Urinary bladder (tissue), 4 donors: Measurements from ENCODE around the gene ST6GALNAC6. TPM values are rescaled to one million over a fixed set of nuclear protein-coding genes. Genes with fewer than 3 reads are reported as not detected.
A peak's percentile ranks its signal among the peaks of the same experiment; 100 is the strongest.
"Not testable (repeated sequence)": the region's sequence is repeated elsewhere in the genome, so short reads cannot be mapped to it uniquely, and the experiment has no call there.

Experiments
- DNase-seq: peaks from one replicate; pipeline ENCODE4 v3.0.0-alpha.2; 2015; ENCODE audit errors: extremely low spot score
- H3K27ac ChIP-seq: one replicate; pipeline ENCODE4 v1.5.1; 2013; ENCODE audit warnings: low read depth, mild to moderate bottlenecking, moderate library complexity
- H3K36me3 ChIP-seq: one replicate; pipeline ENCODE4 v1.6.1; 2013; ENCODE audit warnings: mild to moderate bottlenecking, moderate library complexity; ENCODE audit not compliant: insufficient read depth
- H3K4me1 ChIP-seq: one replicate; pipeline ENCODE4 v1.6.1; 2013; ENCODE audit warnings: mild to moderate bottlenecking, moderate library complexity; ENCODE audit not compliant: insufficient read depth
- H3K4me3 ChIP-seq: one replicate; pipeline ENCODE4 v1.5.1; 2013; ENCODE audit warnings: low read depth, low read length
- WGBS: extraction: QIAGEN DNeasy Blood & Tissue Kit; methylation state at CpG from one replicate; pipeline ENCODE4 v1.1.7; 2013; 5-methylcytosine and 5-hydroxymethylcytosine counted together
- polyA plus RNA-seq: library from polyadenylated mRNA; stranded (reverse); fragments of 200-250 nt; gene quantifications from one replicate; pipeline ENCODE4 v1.2.3, GENCODE V29; 2013
- total RNA-seq: library from RNA; depleted of rRNA; stranded (reverse); fragments of >200 nt; gene quantifications from one replicate; pipeline ENCODE4 v1.2.3, GENCODE V29; 2014
- donor health status: healthy with polysubstance abuse.
- donor health status: healthy.

ST6GALNAC6 gene
- total and polyA plus RNA-seq, 2 donors: 17.7 to 105 TPM

DNA sequence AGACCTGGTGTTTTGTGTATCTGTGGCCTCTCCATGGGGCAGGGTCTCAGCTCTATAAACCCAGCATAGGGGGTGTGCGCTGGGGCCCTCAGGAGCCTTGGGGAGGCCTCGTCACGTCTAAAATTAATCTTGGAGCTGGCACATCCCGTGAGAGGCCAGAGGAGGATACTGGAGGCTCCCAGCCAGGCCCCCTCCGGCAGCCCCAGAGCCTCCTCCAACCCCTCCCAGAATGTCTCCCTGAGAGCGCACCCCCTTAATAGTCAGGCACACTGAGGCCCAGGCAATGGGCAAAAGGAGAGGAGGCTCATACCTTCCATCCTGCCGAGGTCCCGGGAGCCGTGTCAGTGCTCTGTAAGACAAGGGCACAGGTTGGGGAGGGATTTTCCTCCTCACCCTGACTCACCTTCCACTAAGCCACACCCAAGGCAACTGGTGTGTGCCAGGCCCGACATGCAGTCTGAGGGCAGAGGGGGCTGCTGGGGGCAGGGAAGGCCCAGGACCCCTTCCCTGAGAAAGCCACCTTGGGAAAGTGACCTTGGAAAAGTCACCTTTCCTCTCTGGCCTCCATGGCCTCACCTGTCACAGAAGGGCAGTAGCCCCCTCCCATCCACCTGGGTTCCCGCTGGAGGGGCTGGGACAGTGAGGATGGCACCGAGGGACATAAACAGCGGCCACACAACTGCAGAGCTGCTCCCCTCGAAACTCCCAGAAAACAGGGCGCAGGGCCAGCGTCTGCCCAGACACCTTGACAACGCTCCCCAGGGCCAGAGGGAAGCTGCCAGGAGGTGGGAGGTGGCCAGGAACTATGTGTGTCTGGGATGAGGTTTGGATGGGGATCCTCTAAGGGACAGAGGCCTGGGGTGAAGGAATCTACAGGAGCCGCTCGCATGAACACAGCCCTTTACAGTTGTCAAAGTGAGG, 24.8 kb downstream of the ST6GALNAC6 start:
- DNase-seq: no peak
- H3K36me3 ChIP-seq: no peaks in the 10 kb centered on the region
- 71% methylated on average over 19 of the region's 19 CpGs for WGBS
- no peak overlapping the region for H3K4me3 ChIP-seq
- no peak overlapping the region for H3K27ac ChIP-seq
- no peaks in the 10 kb centered on the region for H3K4me1 ChIP-seq

DNA sequence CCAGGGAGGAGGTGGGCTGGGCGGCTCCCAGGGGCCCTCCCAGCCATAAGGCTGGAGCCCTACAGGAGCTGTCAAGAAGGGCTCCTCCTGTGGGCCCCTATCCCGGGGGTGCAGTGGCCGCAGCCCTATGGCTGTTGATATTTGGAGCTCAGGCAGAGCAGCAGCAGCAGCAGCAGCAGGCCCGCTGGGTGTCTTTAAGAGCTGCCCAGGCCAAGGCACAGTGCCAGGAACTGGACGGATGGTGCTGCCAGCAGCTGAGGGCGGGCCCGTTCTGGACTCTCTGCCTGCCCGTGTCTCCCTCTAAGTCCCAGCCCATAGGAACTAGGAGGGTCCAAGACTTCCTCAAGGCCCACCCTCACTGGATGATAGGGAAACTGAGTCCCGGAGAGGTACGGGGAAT, 25.5 kb downstream of the ST6GALNAC6 start:
- H3K4me1 ChIP-seq: no peaks in the 10 kb centered on the region
- no peak overlapping the region for H3K4me3 ChIP-seq
- H3K27ac ChIP-seq: no peak overlapping the region
- WGBS: 30% methylated on average over 10 of the region's 10 CpGs
- H3K36me3 ChIP-seq: no peaks in the 10 kb centered on the region
- DNase-seq: no peak

DNA sequence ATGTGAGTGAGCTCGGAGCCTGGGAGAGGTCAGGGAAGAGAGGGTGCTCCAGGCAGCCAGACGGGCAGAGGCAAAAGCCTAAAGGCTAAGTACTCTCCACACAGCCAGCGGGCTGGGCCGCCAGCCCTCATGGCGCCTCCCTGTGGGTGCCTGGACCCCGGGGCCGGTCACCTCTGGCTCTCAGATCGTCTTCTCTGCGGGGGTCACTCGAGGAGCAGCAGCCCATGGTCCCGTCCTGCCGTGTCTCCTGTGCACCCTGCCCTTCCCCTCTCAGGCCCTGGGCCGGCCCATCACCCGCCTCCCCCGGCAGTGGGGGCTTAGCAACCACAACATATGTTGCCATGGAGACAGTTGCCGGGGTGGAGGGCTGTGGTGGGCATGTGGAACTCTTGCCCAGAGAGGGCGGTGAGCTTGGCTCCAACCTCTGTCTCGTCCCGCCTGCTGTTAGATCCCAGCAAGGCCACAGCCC, 26.1 kb downstream of the ST6GALNAC6 start:
- Histone ChIP-seq H3K4me3 (no peak overlapping the region), H3K36me3 (no peaks in the 10 kb centered on the region), H3K27ac (no peak overlapping the region), H3K4me1 (no peaks in the 10 kb centered on the region)
- DNase-seq: no peak
- 70% methylated on average over 19 of the region's 19 CpGs for WGBS

DNA sequence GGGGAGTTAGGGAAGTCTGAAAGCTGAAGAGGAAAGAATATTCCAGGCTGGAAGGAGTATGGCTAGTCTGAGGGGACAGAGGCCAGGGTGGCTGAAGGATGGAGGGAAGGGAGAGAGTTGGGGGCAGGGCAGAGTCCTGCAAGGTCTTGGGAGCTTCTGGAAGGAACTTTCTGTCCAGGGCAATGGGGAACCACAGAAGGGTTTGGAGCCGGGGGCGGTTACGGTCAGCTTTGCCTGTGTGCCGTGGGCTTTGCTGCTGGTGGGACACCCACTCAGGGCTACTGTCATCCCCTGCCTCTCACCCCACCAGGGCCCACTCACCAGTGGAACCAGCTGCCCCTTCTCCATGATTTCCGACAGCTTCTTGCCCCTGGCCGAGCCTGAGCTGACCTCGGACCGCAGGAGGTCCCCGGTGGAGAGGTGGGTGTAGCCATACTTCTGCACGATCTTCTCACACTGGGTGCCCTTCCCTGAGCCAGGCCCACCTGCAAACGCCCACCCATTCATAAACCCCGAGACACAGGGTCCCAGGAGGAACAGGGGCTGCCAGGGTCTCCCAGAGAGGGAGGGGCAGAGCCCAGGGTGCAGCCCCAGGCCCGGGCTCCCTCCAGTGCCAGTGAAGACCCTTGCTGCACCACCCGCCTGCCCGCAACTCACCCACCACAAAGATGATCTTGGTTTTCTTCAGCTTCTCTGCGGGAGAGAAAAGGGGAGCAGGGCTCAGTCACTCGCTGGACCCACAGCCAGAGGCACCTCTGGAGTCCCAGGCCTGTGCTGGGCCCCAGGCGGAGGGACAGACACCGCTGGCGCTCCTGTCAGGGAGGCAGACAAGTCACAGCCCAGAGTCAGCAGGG, 26.8 kb downstream of the ST6GALNAC6 start:
- 93% methylated on average over 20 of the region's 20 CpGs for WGBS
- no peaks in the 10 kb centered on the region for H3K36me3 ChIP-seq
- no peak for DNase-seq
- no peak overlapping the region for H3K4me3 ChIP-seq
- no peak overlapping the region for H3K27ac ChIP-seq
- no peaks in the 10 kb centered on the region for H3K4me1 ChIP-seq

DNA sequence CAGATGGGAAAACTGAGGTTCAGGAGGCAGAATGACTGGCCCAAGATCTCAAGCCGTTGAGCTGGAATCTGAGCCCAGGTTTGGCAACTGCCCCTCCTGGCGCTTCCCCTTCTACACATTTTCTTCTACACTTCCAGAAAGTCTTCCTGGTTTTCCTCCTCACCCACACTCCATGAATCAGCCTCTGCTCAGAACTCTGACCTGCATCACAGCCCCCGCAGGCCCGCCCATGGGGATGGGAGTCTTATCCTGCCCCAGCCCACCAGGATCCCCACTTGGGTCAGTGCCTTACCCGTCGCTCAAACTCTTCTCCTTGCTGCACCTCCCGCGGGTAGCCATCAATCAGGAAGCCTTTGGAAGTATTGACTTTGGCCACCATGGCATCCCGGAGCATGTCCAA, 27.9 kb downstream of the ST6GALNAC6 start:
- WGBS: 89% methylated on average over 9 of the region's 9 CpGs

DNA sequence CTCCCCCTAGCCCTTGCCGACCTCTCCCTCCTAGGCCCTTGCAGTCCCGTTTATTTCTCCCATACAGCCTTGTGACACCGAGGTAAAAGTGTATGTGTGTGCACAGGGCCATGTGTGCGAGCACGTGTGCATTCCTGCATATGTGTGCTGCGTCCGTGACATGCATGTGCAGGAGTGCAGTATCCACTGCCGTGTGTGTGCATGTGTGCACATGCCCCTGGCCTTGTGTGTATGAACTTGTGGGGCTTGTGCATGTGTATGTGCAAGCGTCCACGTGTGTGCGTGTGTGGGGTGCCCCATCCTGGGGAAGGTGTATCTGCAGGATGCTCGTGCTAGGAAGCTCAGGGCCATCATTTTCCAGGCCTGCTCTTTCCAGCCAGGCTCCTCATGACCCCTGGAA, 28.5 kb downstream of the ST6GALNAC6 start:
- no peak for DNase-seq
- Histone ChIP-seq H3K27ac (no peak overlapping the region), H3K4me3 (no peak overlapping the region), H3K4me1 (no peaks in the 10 kb centered on the region), H3K36me3 (no peaks in the 10 kb centered on the region)
- WGBS: 86% methylated on average over 12 of the region's 12 CpGs

More for the DNA sequence above, 27.9 kb downstream of the ST6GALNAC6 start:
- no peaks in the 10 kb centered on the region for H3K36me3 ChIP-seq
- no peak overlapping the region for H3K27ac ChIP-seq
- H3K4me1 ChIP-seq: no peaks in the 10 kb centered on the region
- no peak overlapping the region for H3K4me3 ChIP-seq
- no peak for DNase-seq

DNA sequence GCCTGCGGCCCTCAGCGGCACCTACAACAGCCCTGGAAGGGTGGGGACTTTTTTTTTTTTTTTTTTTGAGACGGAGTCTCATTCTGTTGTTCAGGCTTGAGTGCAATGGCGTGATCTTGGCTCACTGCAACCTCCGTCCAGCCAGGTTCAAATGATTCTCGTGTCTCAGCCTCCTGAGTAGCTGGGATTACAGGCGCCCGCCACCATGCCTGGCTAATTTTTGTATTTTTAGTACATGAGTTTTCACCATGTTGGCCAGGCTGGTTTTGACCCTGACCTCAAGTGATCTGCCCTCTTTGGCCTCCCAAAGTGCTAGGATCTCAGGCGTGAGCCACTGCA, 29.3 kb downstream of the ST6GALNAC6 start:
- not testable (repeated sequence) for H3K36me3 ChIP-seq, DNase-seq, H3K4me1 ChIP-seq, H3K27ac ChIP-seq, H3K4me3 ChIP-seq
- 71% methylated on average over 9 of the region's 9 CpGs for WGBS

DNA sequence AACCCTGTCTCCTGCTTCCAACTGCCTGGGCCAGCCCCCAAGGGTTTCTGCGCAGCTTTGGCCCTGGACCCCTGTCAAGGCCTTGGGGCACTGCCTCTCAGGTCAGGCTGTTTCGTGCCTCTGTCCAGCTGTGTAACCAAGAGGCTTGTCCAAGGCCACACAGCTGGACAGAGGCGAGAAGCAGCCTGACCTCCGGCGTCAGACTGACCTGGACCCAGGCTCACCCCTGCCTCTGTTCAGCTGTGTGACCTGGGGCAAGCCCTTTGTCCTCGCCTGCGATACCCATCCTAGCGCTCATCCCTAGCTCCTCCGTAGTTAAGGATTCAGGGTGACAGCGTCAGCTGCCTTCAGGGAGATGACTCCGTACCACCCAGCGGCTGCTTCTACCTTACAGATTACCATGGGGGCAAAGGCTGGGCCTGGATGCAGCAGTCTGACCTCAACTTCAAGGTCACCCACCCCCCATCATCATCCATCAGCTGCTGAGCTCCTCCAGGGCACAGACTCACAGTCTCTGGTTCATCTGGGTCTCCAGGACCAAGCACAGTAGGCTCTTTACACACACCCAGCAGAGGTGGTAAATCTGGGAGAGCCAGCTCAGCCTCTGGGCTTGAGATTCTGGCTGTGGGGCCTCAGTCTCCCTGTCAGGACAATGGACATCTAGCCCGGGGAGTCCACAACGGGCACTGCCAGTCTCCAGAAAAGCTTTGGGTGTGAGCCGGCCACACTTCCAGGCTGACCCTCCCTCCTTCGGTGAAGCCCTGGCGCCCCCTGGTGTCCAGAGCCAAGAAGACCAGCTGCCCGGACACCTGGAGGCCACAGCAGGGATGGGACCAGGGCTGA, 29.9 kb downstream of the ST6GALNAC6 start:
- WGBS: 69% methylated on average over 18 of the region's 18 CpGs
- peak; percentile 53 for DNase-seq

DNA sequence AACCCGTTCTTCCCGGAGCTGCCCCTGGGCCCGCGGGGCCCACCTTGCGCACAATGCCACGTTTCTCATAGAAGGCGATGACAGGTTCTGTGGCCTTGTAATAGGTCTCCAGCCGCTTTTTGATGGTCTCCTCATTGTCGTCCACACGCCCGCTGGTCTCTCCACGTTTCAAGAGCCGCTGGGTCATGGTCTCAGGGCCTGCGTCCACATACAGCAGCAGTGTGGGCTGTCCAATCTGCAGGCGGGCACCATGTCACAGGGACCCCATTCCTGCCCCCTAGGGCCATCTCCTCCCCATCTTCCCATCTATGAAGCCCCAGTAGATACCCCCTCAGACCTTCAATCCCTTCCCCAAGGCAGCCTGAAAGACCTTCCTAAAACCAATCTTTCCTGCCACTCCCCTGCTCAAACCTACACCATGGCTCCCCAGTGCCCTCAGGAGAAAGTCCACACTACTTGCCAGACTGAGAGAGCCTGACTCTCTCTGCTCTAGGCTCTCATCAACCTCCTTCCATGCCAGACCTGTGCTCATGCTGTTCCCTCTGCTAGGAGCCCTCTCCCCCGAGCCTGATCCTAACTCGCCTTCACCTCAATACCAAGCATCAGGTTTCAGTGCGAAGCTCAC, 31.0 kb downstream of the ST6GALNAC6 start:
- WGBS: 92% methylated on average over 18 of the region's 18 CpGs
- H3K4me1 ChIP-seq: no peaks in the 10 kb centered on the region
- no peak overlapping the region for H3K27ac ChIP-seq
- H3K36me3 ChIP-seq: no peaks in the 10 kb centered on the region
- H3K4me3 ChIP-seq: no peak overlapping the region
- no peak for DNase-seq

More for the DNA sequence above, 29.9 kb downstream of the ST6GALNAC6 start:
- Histone ChIP-seq H3K4me3 (no peak overlapping the region), H3K36me3 (no peaks in the 10 kb centered on the region), H3K4me1 (no peaks in the 10 kb centered on the region), H3K27ac (no peak overlapping the region)

DNA sequence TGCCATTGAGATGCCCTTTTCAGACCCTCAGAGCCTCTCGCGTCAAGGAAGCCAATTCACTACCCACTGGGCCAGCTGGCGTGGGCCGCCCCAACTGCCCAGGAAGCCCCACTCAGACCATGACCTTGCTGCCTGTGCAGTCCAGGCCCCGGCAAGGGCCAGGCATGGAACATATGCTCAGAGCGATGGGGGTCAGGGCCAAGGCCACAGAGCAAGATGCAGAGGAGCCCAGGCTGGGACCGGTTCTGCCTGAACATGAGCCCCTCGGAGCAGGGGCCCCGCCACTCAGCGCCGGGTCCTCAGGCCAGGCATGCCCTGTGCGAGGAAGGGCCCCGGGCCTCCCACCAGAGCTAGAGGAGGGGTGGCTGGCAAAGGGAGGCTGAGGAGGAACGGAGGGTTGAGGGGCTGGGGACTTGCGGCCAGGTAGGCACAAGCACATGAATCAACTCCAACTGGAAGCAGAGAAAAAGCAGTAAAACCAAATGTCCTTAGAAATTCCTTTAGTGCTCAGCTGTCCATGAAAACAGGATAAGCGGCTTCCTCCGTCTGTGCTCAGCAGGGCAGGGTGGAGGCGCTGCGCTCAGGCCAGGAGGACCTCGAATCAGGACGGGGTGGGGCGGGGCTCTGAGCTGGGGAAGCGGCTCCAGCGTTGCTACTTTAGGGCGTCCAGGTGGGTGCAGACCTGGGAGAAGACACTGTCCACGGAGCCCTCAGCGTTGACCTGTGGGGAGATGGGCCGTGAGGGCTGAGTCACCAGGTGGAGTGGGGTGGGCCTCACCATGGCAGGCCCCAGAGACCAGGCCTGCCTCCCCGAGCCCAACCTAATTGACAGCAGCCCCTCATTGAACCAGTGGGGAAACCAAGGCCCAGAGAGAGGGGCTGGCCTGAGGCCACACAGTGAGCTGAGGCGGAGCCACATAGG, 31.8 kb downstream of the ST6GALNAC6 start:
- H3K36me3 ChIP-seq: no peaks in the 10 kb centered on the region
- WGBS: 84% methylated on average over 30 of the region's 30 CpGs
- no peaks in the 10 kb centered on the region for H3K4me1 ChIP-seq
- no peak overlapping the region for H3K27ac ChIP-seq
- no peak overlapping the region for H3K4me3 ChIP-seq
- no peak for DNase-seq

DNA sequence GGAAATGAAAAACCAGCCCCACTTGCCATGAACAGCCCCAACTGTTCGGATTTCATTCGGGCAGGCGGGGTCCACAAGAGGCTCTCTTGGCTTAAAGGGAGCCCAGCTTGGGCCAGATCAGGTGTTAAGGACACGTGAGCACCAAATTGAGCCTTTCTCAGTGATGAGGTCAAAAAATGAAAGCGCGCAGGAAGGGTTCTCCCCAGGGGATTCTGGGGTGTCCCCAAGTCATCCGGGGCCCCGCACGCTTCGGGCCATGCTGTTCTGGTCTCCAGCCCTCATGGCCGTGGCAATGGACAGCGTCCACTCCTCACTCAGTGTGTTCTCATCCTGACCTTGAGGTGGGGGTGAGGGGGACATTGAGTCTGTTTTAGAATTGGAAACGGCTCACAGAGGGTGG, 32.9 kb downstream of the ST6GALNAC6 start:
- no peak for DNase-seq
- Histone ChIP-seq H3K36me3 (no peaks in the 10 kb centered on the region), H3K4me3 (no peak overlapping the region), H3K4me1 (no peaks in the 10 kb centered on the region), H3K27ac (no peak overlapping the region)
- 93% methylated on average over 13 of the region's 13 CpGs for WGBS
